Skeletal muscle satellite cell (primary cell): ENCODE data around the gene KCNH6.

Experiments used
- H3K27me3 ChIP-seq: 2 replicates; pipeline ENCODE4 v1.7.0; 2013; ENCODE audit warnings: low read length; ENCODE audit not compliant: control insufficient read depth, insufficient read depth
- H3K36me3 ChIP-seq: 2 replicates; pipeline ENCODE4 v1.7.0; 2013; ENCODE audit warnings: mild to moderate bottlenecking, control low read depth, low read length; ENCODE audit not compliant: insufficient read depth
- H3K4me1 ChIP-seq: 2 replicates; pipeline ENCODE4 v1.7.0; 2013; ENCODE audit warnings: low read length; ENCODE audit not compliant: control insufficient read depth, insufficient read depth
- H3K4me2 ChIP-seq: 2 replicates; pipeline ENCODE4 v1.7.0; 2013; ENCODE audit warnings: mild to moderate bottlenecking, low read length
- H3K4me3 ChIP-seq: 2 replicates; pipeline ENCODE4 v1.7.0; 2013; ENCODE audit warnings: low read length
- H3K9ac ChIP-seq: 2 replicates; pipeline ENCODE4 v1.7.0; 2013; ENCODE audit warnings: mild to moderate bottlenecking, low read depth, low read length, moderate library complexity
- H3K9me3 ChIP-seq: replicated peaks from 2 replicates; pipeline ENCODE4 v1.7.0; 2013; ENCODE audit warnings: mild to moderate bottlenecking, control low read depth, low read length

The KCNH6 gene

DNA sequence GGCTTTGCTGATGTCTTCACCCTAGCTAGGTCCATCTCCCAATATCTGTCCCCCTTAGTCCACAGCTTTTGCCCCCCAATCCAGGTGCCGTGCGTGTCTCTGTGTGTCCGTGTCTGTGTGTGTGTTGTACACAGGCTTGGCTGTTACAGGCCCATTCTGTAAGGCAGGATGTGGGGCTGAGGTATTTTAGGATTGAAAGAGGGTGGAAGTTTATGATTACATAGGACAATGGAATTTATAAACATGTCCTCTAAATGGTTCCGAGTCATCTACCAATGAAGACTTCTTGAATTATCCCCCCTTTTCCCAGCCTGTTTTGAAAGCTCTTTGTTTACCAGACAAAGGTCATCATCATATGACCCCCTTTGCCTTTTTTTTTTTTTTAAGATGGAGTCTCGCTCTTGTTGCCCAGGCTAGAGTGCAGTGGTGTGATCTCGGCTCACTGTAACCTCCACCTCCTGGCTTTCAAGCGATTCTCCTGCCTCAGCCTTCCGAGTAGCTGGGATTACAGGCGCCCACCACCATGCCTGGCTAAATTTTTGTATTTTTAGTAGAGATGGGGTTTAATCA lies 24.4 kb upstream of the KCNH6 start:
- Histone ChIP-seq H3K9ac (no peak overlapping the region), H3K9me3 (no peaks in the 10 kb centered on the region), H3K4me3 (no peak overlapping the region), H3K4me1 (peaks cover 5% of the 10 kb centered on the region), H3K36me3 (no peaks in the 10 kb centered on the region), H3K4me2 (no peak overlapping the region), H3K27me3 (peaks cover 39% of the 10 kb centered on the region)

DNA sequence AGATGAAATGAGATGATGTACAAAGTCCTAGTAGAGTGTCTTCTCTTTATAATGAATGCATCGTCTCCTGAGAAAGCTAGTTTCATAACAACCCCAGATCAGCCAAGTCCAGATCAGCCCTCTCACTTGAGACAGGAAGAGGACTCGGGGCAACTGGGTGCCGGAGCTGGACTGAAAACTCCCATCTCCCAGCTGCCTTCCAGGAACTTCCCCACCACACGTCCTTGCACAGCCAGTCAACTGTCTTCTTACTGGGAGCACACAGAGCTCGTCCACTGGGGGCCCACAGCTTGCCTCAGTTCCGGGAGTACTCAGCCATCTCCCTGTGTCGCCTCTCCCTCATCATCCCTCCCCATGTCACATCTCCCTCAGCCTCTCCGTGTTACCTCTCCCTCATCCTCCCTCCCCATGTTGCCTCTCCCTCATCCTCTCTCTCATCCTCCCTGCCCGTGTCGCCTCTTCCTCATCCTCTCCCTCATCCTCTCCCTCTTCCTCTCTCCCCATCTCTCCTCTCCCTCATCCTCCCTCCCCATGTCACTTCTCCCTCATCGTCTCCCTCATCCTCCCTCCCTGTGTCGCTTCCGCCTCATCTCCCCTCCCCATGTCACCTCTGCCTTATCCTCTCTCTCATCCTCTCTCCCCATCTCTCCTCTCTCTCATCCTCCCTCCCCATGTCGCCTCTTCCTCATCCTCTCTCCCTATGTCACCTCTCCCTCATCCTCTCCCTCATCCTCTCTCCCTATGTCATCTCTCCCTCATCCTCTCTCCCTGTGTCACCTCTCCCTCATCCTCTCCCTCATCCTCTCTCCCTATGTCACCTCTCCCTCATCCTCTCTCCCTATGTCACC lies 22.4 kb upstream of the KCNH6 start:
- Histone ChIP-seq H3K4me3 (no peak overlapping the region), H3K9ac (no peak overlapping the region), H3K36me3 (no peaks in the 10 kb centered on the region), H3K4me2 (no peak overlapping the region), H3K27me3 (peaks cover 57% of the 10 kb centered on the region), H3K9me3 (no peaks in the 10 kb centered on the region), H3K4me1 (peaks cover 5% of the 10 kb centered on the region)

DNA sequence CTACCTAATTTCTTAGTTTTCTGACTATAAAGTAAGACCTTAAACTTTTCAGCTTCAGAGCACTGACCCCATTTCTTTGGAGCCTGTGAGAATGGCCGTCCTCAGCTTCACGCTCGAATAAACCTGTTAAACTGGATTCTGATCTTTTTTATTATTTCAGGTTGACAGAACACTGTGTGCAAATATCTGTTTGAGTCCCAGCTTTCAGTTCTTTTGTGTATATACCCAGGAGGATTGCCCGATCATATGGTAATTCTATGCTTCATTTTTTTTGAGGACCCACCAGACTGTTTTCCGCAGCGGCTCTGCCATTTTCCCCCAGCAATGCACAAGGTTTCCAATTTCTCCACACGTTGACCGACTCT lies 19.8 kb upstream of the KCNH6 start:
- Histone ChIP-seq H3K9me3 (no peaks in the 10 kb centered on the region), H3K4me1 (peaks cover 3% of the 10 kb centered on the region), H3K27me3 (peaks cover 73% of the 10 kb centered on the region), H3K4me3 (no peak overlapping the region), H3K4me2 (no peak overlapping the region), H3K9ac (no peak overlapping the region), H3K36me3 (no peaks in the 10 kb centered on the region)

DNA sequence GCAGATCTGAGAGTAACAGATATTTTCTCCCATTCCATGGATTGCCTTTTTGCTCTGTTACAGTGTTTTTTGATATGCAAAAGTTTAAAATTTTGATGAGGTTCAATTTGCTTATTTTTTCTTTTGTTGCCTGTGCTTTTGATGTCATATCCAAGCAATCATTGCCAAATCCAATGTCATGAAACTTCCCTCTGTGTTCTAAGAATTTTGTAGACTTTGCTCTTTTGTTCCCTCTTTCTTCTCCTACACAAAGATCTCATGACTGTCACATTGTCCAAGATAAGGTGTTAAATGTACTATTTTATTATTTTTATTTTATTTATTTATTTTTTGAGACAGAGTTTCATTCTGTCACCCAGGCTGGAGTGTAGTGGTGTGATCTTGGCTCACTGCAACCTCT lies 18.9 kb upstream of the KCNH6 start:
- H3K4me1 ChIP-seq, result no peaks in the 10 kb centered on the region
- peaks cover 74% of the 10 kb centered on the region for H3K27me3 ChIP-seq
- H3K4me2 ChIP-seq, result no peak overlapping the region
- no peak overlapping the region for H3K4me3 ChIP-seq
- H3K36me3 ChIP-seq, result no peaks in the 10 kb centered on the region
- no peaks in the 10 kb centered on the region for H3K9me3 ChIP-seq
- no peak overlapping the region for H3K9ac ChIP-seq

DNA sequence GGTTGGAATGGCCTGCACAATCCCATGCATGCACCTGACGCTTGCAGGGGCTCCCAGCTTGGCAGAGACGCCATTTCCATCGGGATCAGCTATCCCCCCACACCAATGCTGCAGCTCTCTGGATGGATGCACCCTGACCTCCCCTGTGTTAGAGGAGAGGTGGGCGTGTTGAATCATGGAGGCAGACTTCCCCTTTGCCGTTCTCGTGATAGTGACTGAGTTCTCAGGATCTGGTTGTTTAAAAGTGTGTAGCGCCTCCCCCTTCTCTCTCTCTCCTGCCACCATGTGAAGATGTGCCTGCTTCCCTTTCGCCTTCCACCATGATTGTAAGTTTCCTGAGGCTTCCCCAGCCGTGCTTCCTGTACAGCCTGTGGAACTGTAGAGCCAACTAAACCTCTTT lies 17.8 kb upstream of the KCNH6 start:
- H3K9ac ChIP-seq, result no peak overlapping the region
- no peaks in the 10 kb centered on the region for H3K9me3 ChIP-seq
- no peaks in the 10 kb centered on the region for H3K4me1 ChIP-seq
- no peaks in the 10 kb centered on the region for H3K36me3 ChIP-seq
- H3K4me2 ChIP-seq, result no peak overlapping the region
- H3K27me3 ChIP-seq, result peaks cover 79% of the 10 kb centered on the region
- H3K4me3 ChIP-seq, result no peak overlapping the region

DNA sequence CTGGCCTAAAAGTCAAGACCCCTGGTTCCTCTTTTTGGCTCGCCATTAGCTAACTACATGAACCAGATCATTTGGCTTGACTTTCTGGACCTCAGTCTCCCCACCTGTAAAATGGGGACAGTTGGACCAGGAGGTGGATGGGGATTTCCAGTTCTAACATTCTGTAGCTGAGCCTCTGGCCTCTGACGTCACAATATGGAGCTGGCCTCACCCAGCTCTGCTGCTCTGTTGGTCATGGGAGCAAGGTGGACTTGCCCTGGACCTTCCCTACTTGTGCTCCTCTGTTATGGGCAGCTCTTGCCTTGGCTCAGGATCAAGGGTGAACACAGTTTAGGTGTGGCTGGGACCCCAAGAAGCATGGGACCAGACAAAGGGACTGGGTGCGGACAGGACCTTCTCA lies 16.5 kb upstream of the KCNH6 start:
- peaks cover 76% of the 10 kb centered on the region for H3K27me3 ChIP-seq
- H3K4me3 ChIP-seq, result no peak overlapping the region
- no peak overlapping the region for H3K4me2 ChIP-seq
- H3K9ac ChIP-seq, result no peak overlapping the region
- no peaks in the 10 kb centered on the region for H3K36me3 ChIP-seq
- no peaks in the 10 kb centered on the region for H3K4me1 ChIP-seq
- H3K9me3 ChIP-seq, result no peaks in the 10 kb centered on the region

DNA sequence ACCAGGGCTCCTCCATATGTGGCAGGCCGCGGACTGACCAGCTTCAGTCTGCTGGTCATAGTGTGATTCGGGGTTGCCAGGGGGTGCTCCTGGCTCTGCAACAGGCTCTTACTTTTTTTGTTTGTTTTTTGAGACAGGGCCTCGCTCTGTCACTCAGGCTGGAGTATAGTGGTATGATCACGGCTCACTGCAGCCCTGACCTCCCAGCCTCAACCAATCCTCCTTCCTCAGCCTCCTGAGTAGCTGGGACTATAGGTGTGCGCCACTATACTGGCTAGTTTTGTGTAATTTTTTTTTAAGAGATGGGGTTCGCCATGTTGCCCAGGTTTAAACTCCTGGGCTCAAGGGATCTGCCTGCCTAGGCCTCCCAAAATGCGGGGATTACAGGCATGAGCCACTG lies 11.8 kb upstream of the KCNH6 start:
- H3K9ac ChIP-seq, result no peak overlapping the region
- H3K4me3 ChIP-seq, result no peak overlapping the region
- H3K27me3 ChIP-seq, result peaks cover 71% of the 10 kb centered on the region
- no peak overlapping the region for H3K4me2 ChIP-seq
- H3K9me3 ChIP-seq, result no peaks in the 10 kb centered on the region
- no peaks in the 10 kb centered on the region for H3K36me3 ChIP-seq
- H3K4me1 ChIP-seq, result no peaks in the 10 kb centered on the region

DNA sequence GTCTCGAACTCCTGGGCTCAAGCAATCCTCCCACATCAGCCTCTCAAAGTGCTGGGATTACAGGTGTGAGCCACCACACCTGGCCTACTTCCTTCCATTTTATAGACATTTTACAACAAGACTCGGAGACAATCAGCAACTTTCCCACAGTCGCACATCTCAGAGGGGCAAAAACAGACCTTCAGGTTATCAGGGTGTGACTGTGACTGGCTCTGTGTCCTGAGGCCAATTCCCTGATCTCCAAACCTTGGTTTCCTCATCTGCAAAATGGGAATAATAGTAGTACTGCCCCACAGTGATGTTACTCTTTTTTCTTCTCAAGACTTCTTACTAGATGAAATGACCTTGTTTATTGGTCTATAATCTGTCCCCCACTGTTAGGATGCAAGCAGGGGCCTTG lies 10.8 kb upstream of the KCNH6 start:
- Histone ChIP-seq H3K4me2 (no peak overlapping the region), H3K4me1 (peaks cover 3% of the 10 kb centered on the region), H3K27me3 (peaks cover 62% of the 10 kb centered on the region), H3K4me3 (no peak overlapping the region), H3K9ac (no peak overlapping the region), H3K9me3 (no peaks in the 10 kb centered on the region), H3K36me3 (no peaks in the 10 kb centered on the region)

DNA sequence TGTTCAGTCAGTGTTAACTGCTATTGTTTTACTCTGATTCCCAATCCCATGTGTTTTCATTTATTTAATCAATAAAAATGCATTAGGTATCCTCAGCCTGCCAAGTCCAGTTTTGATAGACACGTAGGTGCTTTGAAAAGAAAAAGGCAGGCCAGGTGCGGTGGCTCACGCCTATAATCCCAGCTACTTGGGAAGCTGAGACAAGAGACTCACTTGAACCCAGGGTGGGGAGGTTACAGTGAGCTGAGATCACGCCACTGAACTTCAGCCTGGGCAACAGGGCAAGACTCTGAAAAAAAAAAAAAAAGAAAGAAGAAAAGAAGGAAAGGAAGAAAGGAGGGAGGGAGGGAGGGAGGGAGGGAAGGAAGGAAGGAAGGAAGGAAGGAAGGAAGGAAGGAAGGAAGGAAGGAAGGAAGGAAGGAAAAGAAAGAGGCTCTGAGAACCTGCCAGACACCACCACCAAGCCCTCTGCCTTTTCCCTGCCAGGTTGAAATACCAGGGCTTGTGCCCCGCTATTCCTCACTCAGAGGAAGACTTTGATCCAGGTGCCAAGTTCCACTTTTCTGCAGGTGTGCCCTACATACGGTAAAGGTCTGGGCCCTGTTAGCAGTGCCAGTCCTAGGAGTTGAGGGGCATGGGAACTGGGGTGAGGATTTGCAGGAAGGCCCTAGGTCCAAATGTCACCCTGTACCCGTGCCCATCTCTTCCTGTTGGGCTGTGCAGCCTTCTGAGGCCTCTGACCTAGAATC lies 10.1 kb upstream of the KCNH6 start:
- no peak overlapping the region for H3K4me3 ChIP-seq
- H3K9ac ChIP-seq, result no peak overlapping the region
- H3K4me1 ChIP-seq, result peaks cover 4% of the 10 kb centered on the region
- no peaks in the 10 kb centered on the region for H3K36me3 ChIP-seq
- H3K9me3 ChIP-seq, result no peaks in the 10 kb centered on the region
- H3K4me2 ChIP-seq, result no peak overlapping the region
- H3K27me3 ChIP-seq, result peaks cover 61% of the 10 kb centered on the region

DNA sequence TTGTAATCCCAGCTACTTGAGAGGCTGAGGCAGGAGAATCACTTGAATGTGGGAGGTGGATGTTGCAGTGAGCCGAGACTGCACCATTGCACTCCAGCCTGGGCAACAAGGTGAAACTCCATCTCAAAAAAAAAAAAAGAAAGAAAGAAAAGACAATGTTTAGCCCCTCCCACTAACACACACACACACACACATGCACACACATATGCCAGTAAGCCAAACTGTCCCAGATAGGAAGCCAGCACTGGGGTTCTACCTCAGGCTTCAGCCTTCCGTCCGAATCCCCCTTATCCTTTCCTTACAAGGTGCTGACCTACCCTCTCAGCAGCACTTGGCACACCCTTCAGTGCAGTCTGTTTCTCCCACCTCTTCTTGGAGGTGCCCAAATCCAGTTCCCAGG lies 8.7 kb upstream of the KCNH6 start:
- peaks cover 64% of the 10 kb centered on the region for H3K27me3 ChIP-seq
- no peaks in the 10 kb centered on the region for H3K9me3 ChIP-seq
- peaks cover 4% of the 10 kb centered on the region for H3K4me1 ChIP-seq
- no peak overlapping the region for H3K4me2 ChIP-seq
- no peaks in the 10 kb centered on the region for H3K36me3 ChIP-seq
- H3K4me3 ChIP-seq, result no peak overlapping the region
- no peak overlapping the region for H3K9ac ChIP-seq

DNA sequence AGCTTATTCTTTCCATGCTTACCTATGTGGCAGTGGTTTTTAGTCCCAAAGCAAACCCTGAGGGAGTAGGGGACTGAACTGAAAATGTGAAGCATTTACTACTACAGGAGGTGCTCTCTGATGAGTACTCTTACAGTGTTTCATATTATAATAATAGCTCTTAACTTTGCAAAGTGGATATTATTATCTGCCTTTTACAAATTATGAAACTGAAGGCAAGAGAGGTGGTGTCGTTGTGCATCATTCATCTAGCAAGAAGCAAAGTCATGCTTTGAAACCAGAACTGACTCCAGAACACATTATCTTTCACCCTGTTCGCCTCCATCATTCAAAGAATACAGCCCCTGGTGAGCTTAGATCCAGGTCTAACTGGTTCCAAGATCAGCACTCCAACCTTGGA lies 8.2 kb upstream of the KCNH6 start:
- H3K9me3 ChIP-seq, result no peaks in the 10 kb centered on the region
- H3K27me3 ChIP-seq, result peaks cover 66% of the 10 kb centered on the region
- peaks cover 4% of the 10 kb centered on the region for H3K4me1 ChIP-seq
- no peak overlapping the region for H3K4me2 ChIP-seq
- no peak overlapping the region for H3K9ac ChIP-seq
- no peaks in the 10 kb centered on the region for H3K36me3 ChIP-seq
- no peak overlapping the region for H3K4me3 ChIP-seq
